NB4 (cell line): ENCODE results near the gene LILRB5.

ENCODE experiments used
- CTCF ChIP-seq: IDR thresholded peaks from one replicate; pipeline ENCODE4 v1.5.1; 2012; ENCODE audit warnings: low read depth, low read length
- POLR2A ChIP-seq: IDR thresholded peaks from 2 replicates; pipeline ENCODE4 v1.6.1; 2011; ENCODE audit warnings: mild to moderate bottlenecking; ENCODE audit not compliant: insufficient read length; ENCODE audit errors: extremely low read depth

GRCh38 chr19:54203151-54203611 is 53.9 kb downstream of the LILRB5 start:
- TF ChIP-seq POLR2A, result no peak
- TF ChIP-seq CTCF, result no peak
